ENCODE results near the gene IL21R.
"Not testable (repeated sequence)": the region's sequence is repeated elsewhere in the genome, so short reads cannot be mapped to it uniquely, and the experiment has no call there.

The IL21R gene

GRCh38 chr16:27447301-27447700 lies 45.3 kb downstream of the IL21R start:
- DNase-seq = no peak

- no peak for DNase-seq
These were observed 46.8 kb downstream of the IL21R start for GRCh38 chr16:27448532-27449433.

GRCh38 chr16:27449434-27450195 lies 47.6 kb downstream of the IL21R start:
- peak; percentile 91 for DNase-seq

GRCh38 chr16:27450196-27450549 lies 48.2 kb downstream of the IL21R start:
- DNase-seq = no peak

GRCh38 chr16:27452569-27453493 lies 50.9 kb downstream of the IL21R start:
- DNase-seq = no peak

- no peak for DNase-seq
These were observed 51.5 kb downstream of the IL21R start for GRCh38 chr16:27453494-27453825.

- DNase-seq = no peak
These were observed 53.7 kb downstream of the IL21R start for GRCh38 chr16:27455700-27456099.

- DNase-seq = not testable (repeated sequence)
These were observed 55.6 kb downstream of the IL21R start for GRCh38 chr16:27457605-27457900.

- no peak for DNase-seq
These were observed 56.3 kb downstream of the IL21R start for GRCh38 chr16:27458258-27458657.

GRCh38 chr16:27458987-27459688 lies 57.2 kb downstream of the IL21R start:
- DNase-seq = no peak

GRCh38 chr16:27460213-27460612 lies 58.2 kb downstream of the IL21R start:
- DNase-seq = no peak

GRCh38 chr16:27460663-27461482 lies 58.9 kb downstream of the IL21R start:
- DNase-seq = no peak

- DNase-seq = no peak
These were observed 59.7 kb downstream of the IL21R start for GRCh38 chr16:27461483-27462171.

GRCh38 chr16:27462200-27462845 lies 60.3 kb downstream of the IL21R start:
- DNase-seq = no peak

GRCh38 chr16:27462846-27463682 lies 61.1 kb downstream of the IL21R start:
- no peak for DNase-seq

- DNase-seq = peak; percentile 71
These were observed 62.0 kb downstream of the IL21R start for GRCh38 chr16:27463741-27464591.

GRCh38 chr16:27464626-27465482 lies 62.9 kb downstream of the IL21R start:
- DNase-seq = peak; percentile 30

- DNase-seq = no peak
These were observed 63.5 kb downstream of the IL21R start for GRCh38 chr16:27465483-27465879.

Measured in CD4-positive, alpha-beta T cell treated with Interleukin-15 for 1 hour (primary cell).